Astrocyte (in vitro differentiated cells and primary cell): ENCODE measurements around the gene HABP4. TPM values are rescaled to one million over a fixed set of nuclear protein-coding genes. Genes with fewer than 3 reads are reported as not detected.

ENCODE experiments used
- DNase-seq: peaks from one replicate; pipeline ENCODE4 v3.0.0-alpha.2; 2010; ENCODE audit warnings: low read depth
- FAIRE-seq: peaks from 2 replicates; lab custom pipeline; 2011; peaks lifted over from hg19 to GRCh38; lab: Jason Lieb, UNC
- H2AFZ ChIP-seq: 2 replicates; pipeline ENCODE4 v1.6.0; 2012; ENCODE audit warnings: low read depth, low read length, inconsistent platforms
- H3K27ac ChIP-seq: 2 replicates; pipeline ENCODE4 v1.5.1; 2011; ENCODE audit warnings: low read depth, low read length, inconsistent platforms
- H3K27me3 ChIP-seq: 2 replicates; pipeline ENCODE4 v1.6.0; 2011; ENCODE audit warnings: low read length, inconsistent platforms; ENCODE audit not compliant: insufficient read depth
- H3K36me3 ChIP-seq: 2 replicates; pipeline ENCODE4 v1.5.1; 2011; ENCODE audit warnings: low read length, inconsistent platforms; ENCODE audit not compliant: insufficient read depth
- H3K4me1 ChIP-seq: 2 replicates; pipeline ENCODE4 v1.5.1; 2011; ENCODE audit warnings: low read length, inconsistent platforms; ENCODE audit not compliant: insufficient read depth
- H3K4me2 ChIP-seq: 2 replicates; pipeline ENCODE4 v1.6.0; 2012; ENCODE audit warnings: low read length, inconsistent platforms
- H3K4me3 ChIP-seq: 2 replicates; pipeline ENCODE4 v1.5.1; 2011; ENCODE audit warnings: low read depth, mild to moderate bottlenecking, low read length, inconsistent platforms; ENCODE audit not compliant: insufficient read depth
- H3K79me2 ChIP-seq: 2 replicates; pipeline ENCODE4 v1.6.0; 2012; ENCODE audit warnings: mild to moderate bottlenecking, low read length, inconsistent platforms; ENCODE audit not compliant: insufficient read depth
- H3K9ac ChIP-seq: 2 replicates; pipeline ENCODE4 v1.6.0; 2012; ENCODE audit warnings: mild to moderate bottlenecking, low read length, inconsistent platforms
- H3K9me3 ChIP-seq: 2 replicates; pipeline ENCODE4 v1.5.1; 2012; ENCODE audit warnings: low read depth, mild to moderate bottlenecking, low read length, inconsistent platforms; ENCODE audit not compliant: insufficient read depth
- H4K20me1 ChIP-seq: 2 replicates; pipeline ENCODE4 v1.6.0; 2012; ENCODE audit warnings: low read length, inconsistent platforms; ENCODE audit not compliant: insufficient read depth
- H3K27ac Mint-ChIP-seq: one replicate; pipeline ENCODE4 v1.8.0; 2021; ENCODE audit warnings: mild to moderate bottlenecking, mixed read lengths; ENCODE audit not compliant: unreplicated experiment
- H3K27me3 Mint-ChIP-seq: one replicate; pipeline ENCODE4 v1.8.0; 2021; ENCODE audit warnings: low read depth, mixed read lengths; ENCODE audit not compliant: unreplicated experiment
- H3K36me3 Mint-ChIP-seq: one replicate; pipeline ENCODE4 v1.8.0; 2021; ENCODE audit warnings: low read depth, mixed read lengths; ENCODE audit not compliant: unreplicated experiment
- H3K4me1 Mint-ChIP-seq: one replicate; pipeline ENCODE4 v1.8.0; 2021; ENCODE audit warnings: low read depth, mixed read lengths; ENCODE audit not compliant: unreplicated experiment
- H3K4me3 Mint-ChIP-seq: one replicate; pipeline ENCODE4 v1.8.0; 2021; ENCODE audit warnings: mild to moderate bottlenecking, moderate library complexity, mixed read lengths; ENCODE audit not compliant: unreplicated experiment
- H3K9me3 Mint-ChIP-seq: one replicate; pipeline ENCODE4 v1.8.0; 2021; ENCODE audit warnings: mild to moderate bottlenecking, mixed read lengths; ENCODE audit not compliant: unreplicated experiment
- CTCF ChIP-seq: IDR thresholded peaks from 2 replicates; pipeline ENCODE4 v1.5.1; 2011; ENCODE audit warnings: low read depth, mild to moderate bottlenecking, inconsistent platforms, low read length, moderate library complexity; ENCODE audit not compliant: insufficient read depth
- EZH2 ChIP-seq: IDR thresholded peaks from 2 replicates; pipeline ENCODE4 v1.6.1; 2012; ENCODE audit warnings: mild to moderate bottlenecking, low read length, inconsistent platforms; ENCODE audit not compliant: insufficient read depth
- total RNA-seq: library from RNA; stranded (reverse); gene quantifications from 2 replicates; pipeline ENCODE4 v1.2.1, GENCODE V29; 2021

Gene HABP4
- total RNA-seq, 1 donor from 2014 or later, result 20.1 TPM

- Mint-ChIP-seq H3K27ac (no peak overlapping the region), H3K4me3 (no peak overlapping the region), H3K27me3 (no peaks in the 10 kb centered on the region), H3K36me3 (no peaks in the 10 kb centered on the region), H3K4me1 (no peaks in the 10 kb centered on the region), H3K9me3 (peaks cover 2% of the 10 kb centered on the region)
- Histone ChIP-seq H3K4me2 (no peak overlapping the region), H3K9me3 (no peaks in the 10 kb centered on the region), H4K20me1 (no peaks in the 10 kb centered on the region), H3K27me3 (no peaks in the 10 kb centered on the region), H3K4me1 (no peaks in the 10 kb centered on the region), H3K4me3 (no peak overlapping the region), H3K36me3 (no peaks in the 10 kb centered on the region), H2AFZ (no peak overlapping the region), H3K9ac (no peak overlapping the region), H3K27ac (no peak overlapping the region), H3K79me2 (no peaks in the 10 kb centered on the region)
- DNase-seq, result no peak
- no peak for TF ChIP-seq CTCF
- TF ChIP-seq EZH2, result no peak
- FAIRE-seq, result no peak
Measured at GRCh38 chr9:96435345-96435744, 14.6 kb upstream of the HABP4 start.

DNA sequence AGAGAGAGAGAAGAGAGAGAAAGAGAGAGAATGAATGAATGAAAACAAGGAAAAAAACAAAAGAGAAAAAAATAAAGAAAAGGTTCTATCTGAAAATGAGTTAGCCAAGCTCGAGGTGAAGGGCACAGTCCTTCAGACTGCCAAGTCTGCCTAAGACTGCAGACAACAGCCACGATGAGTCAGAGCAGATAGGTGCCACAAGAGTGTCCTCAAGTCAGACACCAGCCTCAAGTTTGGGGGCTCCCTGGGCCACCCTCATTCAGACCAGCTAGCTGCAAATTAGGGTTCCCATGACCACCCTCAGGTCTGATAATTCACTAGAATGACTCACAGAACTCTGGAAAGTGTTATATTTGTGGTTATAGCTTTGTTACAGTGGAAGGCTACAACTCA, 13.9 kb upstream of the HABP4 start:
- H3K4me3 Mint-ChIP-seq, result no peak overlapping the region
- no peak overlapping the region for H2AFZ ChIP-seq
- no peaks in the 10 kb centered on the region for H3K27me3 Mint-ChIP-seq
- H3K27ac Mint-ChIP-seq, result no peak overlapping the region
- no peak overlapping the region for H3K9ac ChIP-seq
- H3K36me3 Mint-ChIP-seq, result no peaks in the 10 kb centered on the region
- H3K9me3 Mint-ChIP-seq, result peaks cover 2% of the 10 kb centered on the region
- DNase-seq (peak; percentile 22), FAIRE-seq (no peak)
- no peak overlapping the region for H3K27ac ChIP-seq
- H3K27me3 ChIP-seq, result no peaks in the 10 kb centered on the region
- H3K4me2 ChIP-seq, result no peak overlapping the region
- no peaks in the 10 kb centered on the region for H3K36me3 ChIP-seq
- H3K4me3 ChIP-seq, result no peak overlapping the region
- no peaks in the 10 kb centered on the region for H3K79me2 ChIP-seq
- no peaks in the 10 kb centered on the region for H3K4me1 Mint-ChIP-seq
- TF ChIP-seq EZH2 (no peak), CTCF (no peak)
- H4K20me1 ChIP-seq, result no peaks in the 10 kb centered on the region
- no peaks in the 10 kb centered on the region for H3K9me3 ChIP-seq
- H3K4me1 ChIP-seq, result no peaks in the 10 kb centered on the region

- Histone ChIP-seq H3K36me3 (no peaks in the 10 kb centered on the region), H3K4me3 (no peak overlapping the region), H3K9ac (no peak overlapping the region), H3K27me3 (no peaks in the 10 kb centered on the region), H3K4me2 (no peak overlapping the region), H3K79me2 (no peaks in the 10 kb centered on the region), H3K4me1 (no peaks in the 10 kb centered on the region), H2AFZ (no peak overlapping the region), H3K27ac (no peak overlapping the region), H3K9me3 (no peaks in the 10 kb centered on the region), H4K20me1 (no peaks in the 10 kb centered on the region)
- peaks cover 2% of the 10 kb centered on the region for H3K9me3 Mint-ChIP-seq
- H3K27ac Mint-ChIP-seq, result no peak overlapping the region
- H3K4me1 Mint-ChIP-seq, result no peaks in the 10 kb centered on the region
- TF ChIP-seq CTCF, result no peak
- TF ChIP-seq EZH2, result no peak
- DNase-seq (no peak), FAIRE-seq (no peak)
- no peaks in the 10 kb centered on the region for H3K27me3 Mint-ChIP-seq
- H3K4me3 Mint-ChIP-seq, result no peak overlapping the region
- H3K36me3 Mint-ChIP-seq, result no peaks in the 10 kb centered on the region
Measured at GRCh38 chr9:96436456-96437126, 13.4 kb upstream of the HABP4 start.
